RWPE2 (cell line): Measurements from ENCODE around the gene RPUSD3.

Source experiments
- ATAC-seq: fragments of 200-7000 bp; cut with Tn5 transposase; 3 replicates; pipeline ENCODE4 v1.9.1; 2021; ENCODE audit warnings: low read depth
- DNase-seq: peaks from one replicate; pipeline ENCODE4 v3.0.0-alpha.2; 2020; ENCODE audit warnings: low spot score
- H3K27ac ChIP-seq: fragments of 450-650 bp; 2 replicates; pipeline ENCODE4 v1.5.1; 2017; ENCODE audit warnings: mild to moderate bottlenecking; ENCODE audit not compliant: poor library complexity, severe bottlenecking
- H3K27me3 ChIP-seq: fragments of 250-450 bp; sonication (Bioruptor Pico); 2 replicates; pipeline ENCODE4 v1.5.1; 2021; ENCODE audit warnings: mild to moderate bottlenecking, moderate library complexity; ENCODE audit not compliant: insufficient read depth, poor library complexity, severe bottlenecking
- H3K36me3 ChIP-seq: fragments of 250-450 bp; sonication (Bioruptor Pico); 2 replicates; pipeline ENCODE4 v1.5.1; 2020; ENCODE audit warnings: low read depth, mild to moderate bottlenecking, moderate library complexity
- H3K4me1 ChIP-seq: fragments of 250-450 bp; sonication (Bioruptor Pico); 2 replicates; pipeline ENCODE4 v1.5.1; 2021; ENCODE audit warnings: mild to moderate bottlenecking, moderate library complexity; ENCODE audit not compliant: insufficient read depth, poor library complexity, severe bottlenecking
- H3K4me3 ChIP-seq: fragments of 250-450 bp; sonication (Bioruptor Pico); 2 replicates; pipeline ENCODE4 v1.5.1; 2021; ENCODE audit warnings: mild to moderate bottlenecking, moderate library complexity; ENCODE audit not compliant: severe bottlenecking
- H3K9me3 ChIP-seq: fragments of 250-450 bp; sonication (Bioruptor Pico); 2 replicates; pipeline ENCODE4 v1.5.1; 2021; ENCODE audit warnings: mild to moderate bottlenecking, moderate library complexity; ENCODE audit not compliant: severe bottlenecking
- TF ChIP-seq, protein P1 (sequence below): fragments of 450-650 bp; IDR thresholded peaks from one replicate; pipeline ENCODE4 v1.5.1; 2017; ENCODE audit warnings: mild to moderate bottlenecking, moderate library complexity; ENCODE audit not compliant: poor library complexity, severe bottlenecking

The RPUSD3 gene

GRCh38 chr3:9834520-9835380 is 9.1 kb downstream of the RPUSD3 start:
- peaks cover 1% of the 10 kb centered on the region for H3K36me3 ChIP-seq
- no peak for DNase-seq

GRCh38 chr3:9833078-9833477 is 10.7 kb downstream of the RPUSD3 start:
- TF ChIP-seq, protein P1, sequence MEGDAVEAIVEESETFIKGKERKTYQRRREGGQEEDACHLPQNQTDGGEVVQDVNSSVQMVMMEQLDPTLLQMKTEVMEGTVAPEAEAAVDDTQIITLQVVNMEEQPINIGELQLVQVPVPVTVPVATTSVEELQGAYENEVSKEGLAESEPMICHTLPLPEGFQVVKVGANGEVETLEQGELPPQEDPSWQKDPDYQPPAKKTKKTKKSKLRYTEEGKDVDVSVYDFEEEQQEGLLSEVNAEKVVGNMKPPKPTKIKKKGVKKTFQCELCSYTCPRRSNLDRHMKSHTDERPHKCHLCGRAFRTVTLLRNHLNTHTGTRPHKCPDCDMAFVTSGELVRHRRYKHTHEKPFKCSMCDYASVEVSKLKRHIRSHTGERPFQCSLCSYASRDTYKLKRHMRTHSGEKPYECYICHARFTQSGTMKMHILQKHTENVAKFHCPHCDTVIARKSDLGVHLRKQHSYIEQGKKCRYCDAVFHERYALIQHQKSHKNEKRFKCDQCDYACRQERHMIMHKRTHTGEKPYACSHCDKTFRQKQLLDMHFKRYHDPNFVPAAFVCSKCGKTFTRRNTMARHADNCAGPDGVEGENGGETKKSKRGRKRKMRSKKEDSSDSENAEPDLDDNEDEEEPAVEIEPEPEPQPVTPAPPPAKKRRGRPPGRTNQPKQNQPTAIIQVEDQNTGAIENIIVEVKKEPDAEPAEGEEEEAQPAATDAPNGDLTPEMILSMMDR, result no peak
- DNase-seq (no peak), ATAC-seq (no peak)
- no peaks in the 10 kb centered on the region for H3K4me1 ChIP-seq
- H3K4me3 ChIP-seq, result no peak overlapping the region
- no peak overlapping the region for H3K27ac ChIP-seq
- H3K27me3 ChIP-seq, result no peaks in the 10 kb centered on the region
- peaks cover 5% of the 10 kb centered on the region for H3K36me3 ChIP-seq
- no peaks in the 10 kb centered on the region for H3K9me3 ChIP-seq

More at GRCh38 chr3:9834520-9835380, 9.1 kb downstream of the RPUSD3 start:
- TF ChIP-seq, protein P1, result no peak
- no peaks in the 10 kb centered on the region for H3K9me3 ChIP-seq
- no peak overlapping the region for H3K27ac ChIP-seq
- H3K27me3 ChIP-seq, result no peaks in the 10 kb centered on the region
- H3K4me3 ChIP-seq, result no peak overlapping the region
- H3K4me1 ChIP-seq, result no peaks in the 10 kb centered on the region
- no peak for ATAC-seq

- no peak for ATAC-seq
- H3K4me1 ChIP-seq, result no peaks in the 10 kb centered on the region
- no peaks in the 10 kb centered on the region for H3K27me3 ChIP-seq
- H3K27ac ChIP-seq, result no peak overlapping the region
- TF ChIP-seq, protein P1, result no peak
- no peaks in the 10 kb centered on the region for H3K9me3 ChIP-seq
- no peak for DNase-seq
- H3K36me3 ChIP-seq, result peaks cover 5% of the 10 kb centered on the region
- no peak overlapping the region for H3K4me3 ChIP-seq
Measured at GRCh38 chr3:9831253-9831652, 12.6 kb downstream of the RPUSD3 start.

- TF ChIP-seq, protein P1, result no peak
- no peaks in the 10 kb centered on the region for H3K4me1 ChIP-seq
- no peaks in the 10 kb centered on the region for H3K27me3 ChIP-seq
- no peak overlapping the region for H3K4me3 ChIP-seq
- DNase-seq (no peak), ATAC-seq (no peak; the same call in 2 of the 3 replicates)
- no peaks in the 10 kb centered on the region for H3K9me3 ChIP-seq
- no peak overlapping the region for H3K27ac ChIP-seq
- peaks cover 5% of the 10 kb centered on the region for H3K36me3 ChIP-seq
Measured at GRCh38 chr3:9828801-9829755, 14.7 kb downstream of the RPUSD3 start.
